B cell (primary cell): Measurements from ENCODE around the gene FAXDC2.

Experiments
- EZH2 ChIP-seq: IDR thresholded peaks from 2 replicates; pipeline ENCODE4 v1.6.1; 2012; ENCODE audit warnings: borderline replicate concordance, low read depth, mild to moderate bottlenecking, moderate library complexity, low read length; ENCODE audit not compliant: insufficient read depth, poor library complexity, severe bottlenecking
- TF ChIP-seq, protein P1 (sequence below): fragments of 200-600 bp; IDR thresholded peaks from one replicate; pipeline ENCODE4 v1.8.0; 2022; ENCODE audit warnings: antibody characterized with exemption, mild to moderate bottlenecking

DNA sequence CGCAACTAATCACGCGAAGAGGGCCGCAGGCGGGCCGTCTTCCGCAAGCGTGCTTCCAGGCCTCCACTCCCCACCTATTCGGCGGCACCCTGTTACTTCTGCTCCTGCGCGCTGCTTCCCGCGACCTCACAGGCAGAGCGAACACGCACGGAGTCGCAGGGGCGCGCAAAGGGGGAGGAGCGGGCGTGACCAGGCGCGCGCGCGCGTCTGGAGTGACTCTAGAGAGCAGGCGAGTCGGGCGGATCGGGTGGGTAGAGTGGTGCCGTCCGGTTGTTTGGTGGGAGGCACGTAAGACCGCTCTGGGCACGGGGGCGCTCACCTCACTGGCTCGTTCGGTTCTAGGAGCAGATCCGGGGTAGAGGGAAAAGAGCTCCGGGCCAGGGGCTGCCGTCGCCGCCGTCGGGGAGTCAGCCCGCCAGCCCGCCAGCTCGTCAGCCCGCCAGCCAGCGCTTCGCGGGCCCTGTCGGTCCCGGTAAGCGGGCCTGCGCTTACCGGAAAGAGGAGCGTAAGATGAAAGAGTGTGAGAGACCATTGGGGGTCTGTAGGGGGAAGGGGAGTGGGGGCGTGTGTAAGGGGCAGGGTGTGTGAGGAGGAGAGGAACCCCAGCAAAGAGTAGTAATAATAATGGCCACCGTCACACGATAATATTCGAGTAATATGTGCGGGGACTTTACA lies 8.0 kb upstream of the FAXDC2 start, which contains the start of gene CNOT8:
- TF ChIP-seq, protein P1, sequence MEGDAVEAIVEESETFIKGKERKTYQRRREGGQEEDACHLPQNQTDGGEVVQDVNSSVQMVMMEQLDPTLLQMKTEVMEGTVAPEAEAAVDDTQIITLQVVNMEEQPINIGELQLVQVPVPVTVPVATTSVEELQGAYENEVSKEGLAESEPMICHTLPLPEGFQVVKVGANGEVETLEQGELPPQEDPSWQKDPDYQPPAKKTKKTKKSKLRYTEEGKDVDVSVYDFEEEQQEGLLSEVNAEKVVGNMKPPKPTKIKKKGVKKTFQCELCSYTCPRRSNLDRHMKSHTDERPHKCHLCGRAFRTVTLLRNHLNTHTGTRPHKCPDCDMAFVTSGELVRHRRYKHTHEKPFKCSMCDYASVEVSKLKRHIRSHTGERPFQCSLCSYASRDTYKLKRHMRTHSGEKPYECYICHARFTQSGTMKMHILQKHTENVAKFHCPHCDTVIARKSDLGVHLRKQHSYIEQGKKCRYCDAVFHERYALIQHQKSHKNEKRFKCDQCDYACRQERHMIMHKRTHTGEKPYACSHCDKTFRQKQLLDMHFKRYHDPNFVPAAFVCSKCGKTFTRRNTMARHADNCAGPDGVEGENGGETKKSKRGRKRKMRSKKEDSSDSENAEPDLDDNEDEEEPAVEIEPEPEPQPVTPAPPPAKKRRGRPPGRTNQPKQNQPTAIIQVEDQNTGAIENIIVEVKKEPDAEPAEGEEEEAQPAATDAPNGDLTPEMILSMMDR = no peak
- no peak for TF ChIP-seq EZH2
